Germinal center (tissue), 1 donor: ENCODE results near the gene VPS9D1.
A peak's percentile ranks its signal among the peaks of the same experiment; 100 is the strongest.
"Not testable (repeated sequence)": the region's sequence is repeated elsewhere in the genome, so short reads cannot be mapped to it uniquely, and the experiment has no call there.

Source experiments
- DNase-seq: peaks from one replicate; pipeline ENCODE4 v3.0.0; 2012; ENCODE audit warnings: mixed read lengths, low spot score

VPS9D1 gene

GRCh38 chr16:89693931-89694783 lies 26.5 kb downstream of the VPS9D1 start:
- DNase-seq, result no peak

- no peak for DNase-seq
Measured at GRCh38 chr16:89693289-89693731, 27.4 kb downstream of the VPS9D1 start.

- no peak for DNase-seq
Measured at GRCh38 chr16:89691986-89692569, 28.6 kb downstream of the VPS9D1 start.

GRCh38 chr16:89691231-89691985 lies 29.3 kb downstream of the VPS9D1 start:
- no peak for DNase-seq

- DNase-seq, result no peak
Measured at GRCh38 chr16:89690392-89690901, 30.3 kb downstream of the VPS9D1 start.

- not testable (repeated sequence) for DNase-seq
Measured at GRCh38 chr16:89689621-89690020, 31.1 kb downstream of the VPS9D1 start.

GRCh38 chr16:89689142-89689541 lies 31.6 kb downstream of the VPS9D1 start:
- no peak for DNase-seq

GRCh38 chr16:89688395-89688794 lies 32.3 kb downstream of the VPS9D1 start:
- DNase-seq, result no peak

- DNase-seq, result peak; percentile 41
Measured at GRCh38 chr16:89687092-89687940, 33.4 kb downstream of the VPS9D1 start.

GRCh38 chr16:89686520-89687091 lies 34.1 kb downstream of the VPS9D1 start, which contains the start of gene CDK10:
Gene CDK10, plus strand, starts transcription at chr16:89686689. Its CDS starts 22 bp downstream, at chr16:89686711.
- DNase-seq, result peak; percentile 92

GRCh38 chr16:89685916-89686315 lies 34.8 kb downstream of the VPS9D1 start:
- no peak for DNase-seq

GRCh38 chr16:89678258-89678657 lies 42.4 kb downstream of the VPS9D1 start:
- DNase-seq, result no peak

GRCh38 chr16:89672177-89672941 lies 48.3 kb downstream of the VPS9D1 start:
- DNase-seq, result no peak

GRCh38 chr16:89671565-89671964 lies 49.1 kb downstream of the VPS9D1 start:
- not testable (repeated sequence) for DNase-seq

- DNase-seq, result no peak
Measured at GRCh38 chr16:89670496-89671431, 49.9 kb downstream of the VPS9D1 start.

- no peak for DNase-seq
Measured at GRCh38 chr16:89669755-89670154, 50.9 kb downstream of the VPS9D1 start.

GRCh38 chr16:89668790-89669158 lies 51.9 kb downstream of the VPS9D1 start:
- DNase-seq, result no peak

GRCh38 chr16:89667633-89668032 lies 53.1 kb downstream of the VPS9D1 start:
- no peak for DNase-seq

- not testable (repeated sequence) for DNase-seq
Measured at GRCh38 chr16:89667000-89667399, 53.7 kb downstream of the VPS9D1 start.
